ENCODE data around the gene CHAT.

DNA sequence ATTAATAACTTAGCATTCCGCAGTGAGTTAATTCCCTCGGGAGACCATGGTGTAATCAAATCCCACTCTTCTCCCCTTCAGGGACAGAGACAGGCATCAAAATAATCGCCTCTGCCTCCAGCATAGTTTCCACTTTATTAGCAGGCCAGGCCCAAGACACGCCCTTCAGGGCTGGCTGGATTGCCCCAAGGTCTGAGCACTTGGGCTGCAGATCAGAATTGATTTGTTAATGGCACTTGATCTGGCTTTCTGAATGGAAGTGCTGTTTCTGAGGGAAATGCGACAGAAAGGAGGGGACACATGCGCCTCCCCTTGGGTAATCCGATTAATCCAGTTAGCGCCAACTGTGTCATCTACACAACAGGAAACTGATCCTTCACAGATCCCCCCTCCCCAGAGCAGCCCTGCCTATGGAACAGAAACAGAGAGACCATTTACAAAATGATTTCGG, 15.6 kb downstream of the CHAT start:
- TF ChIP-seq SUZ12 (IDR thresholded peaks at IDR 0.05; ENCODE audit: extremely low read depth, insufficient read depth, insufficient read length) (no peak), ZNF274 (IDR thresholded peaks at IDR 0.05; ENCODE audit: low read depth, low read length) (no peak), YY1 (IDR thresholded peaks at IDR 0.05; ENCODE audit: insufficient read depth, insufficient read length) (no peak)
